Neural crest cell (in vitro differentiated cells): ENCODE measurements around the gene BCL2L13. TPM values are rescaled to one million over a fixed set of nuclear protein-coding genes. Genes with fewer than 3 reads are reported as not detected.

Experiments used
- DNase-seq: peaks from one replicate; pipeline ENCODE4 v3.0.0; 2021; ENCODE audit warnings: low read depth, mixed read lengths, low spot score
- H3K27ac Mint-ChIP-seq: one replicate; pipeline ENCODE4 v1.8.0; 2021; ENCODE audit warnings: mild to moderate bottlenecking, mixed read lengths; ENCODE audit not compliant: unreplicated experiment
- H3K27me3 Mint-ChIP-seq: 2 replicates; pipeline ENCODE4 v1.8.0; 2021; ENCODE audit warnings: low read depth, mild to moderate bottlenecking, mixed read lengths
- H3K36me3 Mint-ChIP-seq: 2 replicates; pipeline ENCODE4 v1.8.0; 2021; ENCODE audit warnings: low read depth, mild to moderate bottlenecking, mixed read lengths
- H3K4me1 Mint-ChIP-seq: 2 replicates; pipeline ENCODE4 v1.8.0; 2021; ENCODE audit warnings: mixed read lengths
- H3K4me3 Mint-ChIP-seq: one replicate; pipeline ENCODE4 v1.8.0; 2021; ENCODE audit warnings: mild to moderate bottlenecking, mixed read lengths
- H3K9me3 Mint-ChIP-seq: 2 replicates; pipeline ENCODE4 v1.8.0; 2021; ENCODE audit warnings: mixed read lengths
- CTCF ChIP-seq: fragments of 200-600 bp; sonication (generic); conservative IDR thresholded peaks from 2 replicates; pipeline ENCODE4 v1.5.0; 2021; ENCODE audit warnings: antibody characterized with exemption, mild to moderate bottlenecking
- total RNA-seq: library from RNA; stranded (reverse); gene quantifications from 2 replicates; pipeline ENCODE4 v1.2.1, GENCODE V29; 2021

Gene BCL2L13
- total RNA-seq, 1 donor from 2014 or later: 37.5 TPM

- H3K27ac Mint-ChIP-seq: peak overlapping the region; percentile 2
- H3K4me3 Mint-ChIP-seq: no peak overlapping the region
- DNase-seq: no peak
- H3K9me3 Mint-ChIP-seq: no peaks in the 10 kb centered on the region
- H3K36me3 Mint-ChIP-seq: no peaks in the 10 kb centered on the region
- H3K4me1 Mint-ChIP-seq: no peaks in the 10 kb centered on the region
- TF ChIP-seq CTCF: no peak
- H3K27me3 Mint-ChIP-seq: no peaks in the 10 kb centered on the region
Measured at GRCh38 chr22:17712441-17712840, 73.9 kb downstream of the BCL2L13 start.

GRCh38 chr22:17716529-17716928 lies 78.0 kb downstream of the BCL2L13 start:
- Mint-ChIP-seq H3K36me3 (no peaks in the 10 kb centered on the region), H3K27ac (no peak overlapping the region), H3K4me1 (no peaks in the 10 kb centered on the region), H3K4me3 (no peak overlapping the region), H3K27me3 (no peaks in the 10 kb centered on the region), H3K9me3 (no peaks in the 10 kb centered on the region)
- DNase-seq: no peak
- no peak for TF ChIP-seq CTCF

GRCh38 chr22:17717708-17718107 lies 79.2 kb downstream of the BCL2L13 start:
- no peaks in the 10 kb centered on the region for H3K9me3 Mint-ChIP-seq
- H3K4me3 Mint-ChIP-seq: no peak overlapping the region
- H3K27ac Mint-ChIP-seq: no peak overlapping the region
- no peaks in the 10 kb centered on the region for H3K36me3 Mint-ChIP-seq
- no peak for TF ChIP-seq CTCF
- H3K4me1 Mint-ChIP-seq: no peaks in the 10 kb centered on the region
- DNase-seq: no peak
- H3K27me3 Mint-ChIP-seq: no peaks in the 10 kb centered on the region

- H3K36me3 Mint-ChIP-seq: no peaks in the 10 kb centered on the region
- DNase-seq: no peak
- TF ChIP-seq CTCF: no peak
- peaks cover 8% of the 10 kb centered on the region for H3K4me1 Mint-ChIP-seq
- H3K9me3 Mint-ChIP-seq: no peaks in the 10 kb centered on the region
- peak overlapping the region; percentile 77 for H3K27ac Mint-ChIP-seq
- no peaks in the 10 kb centered on the region for H3K27me3 Mint-ChIP-seq
- H3K4me3 Mint-ChIP-seq: no peak overlapping the region
Measured at GRCh38 chr22:17719911-17720310, 81.4 kb downstream of the BCL2L13 start.

GRCh38 chr22:17724241-17724640 lies 85.7 kb downstream of the BCL2L13 start:
- Mint-ChIP-seq H3K27me3 (no peaks in the 10 kb centered on the region), H3K4me3 (no peak overlapping the region), H3K27ac (no peak overlapping the region), H3K36me3 (peaks cover 5% of the 10 kb centered on the region), H3K4me1 (peaks cover 20% of the 10 kb centered on the region), H3K9me3 (no peaks in the 10 kb centered on the region)
- TF ChIP-seq CTCF: no peak
- DNase-seq: no peak
